Parathyroid adenoma (tissue), 2 donors: Measurements from ENCODE around the gene PIH1D1.
A peak's percentile ranks its signal among the peaks of the same experiment; 100 is the strongest.

ENCODE experiments used
- H2AFZ ChIP-seq: fragments of 300-600 bp; sonication (generic); one replicate; pipeline ENCODE4 v1.7.0; 2017; ENCODE audit warnings: antibody characterized with exemption, mild to moderate bottlenecking
- H3K27ac ChIP-seq: fragments of 300-600 bp; sonication (generic); one replicate; pipeline ENCODE4 v1.7.0; 2017
- H3K27me3 ChIP-seq: fragments of 300-600 bp; sonication (generic); one replicate; pipeline ENCODE4 v1.7.0; 2017; ENCODE audit warnings: low read length; ENCODE audit not compliant: control insufficient read depth, insufficient read depth
- H3K36me3 ChIP-seq: fragments of 300-600 bp; sonication (generic); one replicate; pipeline ENCODE4 v1.7.0; 2017; ENCODE audit warnings: low read length; ENCODE audit not compliant: control insufficient read depth, insufficient read depth
- H3K4me1 ChIP-seq: fragments of 300-600 bp; sonication (generic); one replicate; pipeline ENCODE4 v1.7.0; 2017; ENCODE audit warnings: control low read depth
- H3K4me2 ChIP-seq: fragments of 300-600 bp; sonication (generic); one replicate; pipeline ENCODE4 v1.7.0; 2017; ENCODE audit warnings: low read length
- H3K4me3 ChIP-seq: fragments of 300-600 bp; sonication (generic); one replicate; pipeline ENCODE4 v1.7.0; 2017; ENCODE audit warnings: low read depth, low read length
- H3K79me2 ChIP-seq: fragments of 300-600 bp; sonication (generic); one replicate; pipeline ENCODE4 v1.7.0; 2017; ENCODE audit warnings: control low read depth
- H3K9ac ChIP-seq: fragments of 300-600 bp; sonication (generic); one replicate; pipeline ENCODE4 v1.7.0; 2017; ENCODE audit warnings: mild to moderate bottlenecking
- H3K9me3 ChIP-seq: fragments of 300-600 bp; sonication (generic); one replicate; pipeline ENCODE4 v1.7.0; 2017; ENCODE audit warnings: low read length; ENCODE audit not compliant: control insufficient read depth
- TF ChIP-seq, protein P1 (sequence below): fragments of 300-600 bp; sonication (generic); IDR thresholded peaks from one replicate; pipeline ENCODE4 v1.7.0; 2017; ENCODE audit warnings: antibody characterized with exemption, mild to moderate bottlenecking
- donor health status: primary hyperparathyroidism.

PIH1D1 gene

GRCh38 chr19:49441210-49441959, 10.2 kb downstream of the PIH1D1 start, which contains the start of gene SLC17A7:
Gene SLC17A7, minus strand, starts transcription at chr19:49441527. Its CDS starts 148 bp downstream, at chr19:49441379.
- H3K4me3 ChIP-seq, result peak within 1 kb of the TSS; percentile 9
- peaks cover 4% of the 10 kb centered on the region for H3K27me3 ChIP-seq
- H2AFZ ChIP-seq, result no peak within 1 kb of the TSS
- H3K79me2 ChIP-seq, result no peaks in the 10 kb centered on the region
- no peak within 1 kb of the TSS for H3K27ac ChIP-seq
- H3K4me1 ChIP-seq, result no peaks in the 10 kb centered on the region
- H3K36me3 ChIP-seq, result no peaks in the 10 kb centered on the region
- no peak within 1 kb of the TSS for H3K9ac ChIP-seq
- peak within 1 kb of the TSS; percentile 97 for H3K4me2 ChIP-seq
- TF ChIP-seq, protein P1, sequence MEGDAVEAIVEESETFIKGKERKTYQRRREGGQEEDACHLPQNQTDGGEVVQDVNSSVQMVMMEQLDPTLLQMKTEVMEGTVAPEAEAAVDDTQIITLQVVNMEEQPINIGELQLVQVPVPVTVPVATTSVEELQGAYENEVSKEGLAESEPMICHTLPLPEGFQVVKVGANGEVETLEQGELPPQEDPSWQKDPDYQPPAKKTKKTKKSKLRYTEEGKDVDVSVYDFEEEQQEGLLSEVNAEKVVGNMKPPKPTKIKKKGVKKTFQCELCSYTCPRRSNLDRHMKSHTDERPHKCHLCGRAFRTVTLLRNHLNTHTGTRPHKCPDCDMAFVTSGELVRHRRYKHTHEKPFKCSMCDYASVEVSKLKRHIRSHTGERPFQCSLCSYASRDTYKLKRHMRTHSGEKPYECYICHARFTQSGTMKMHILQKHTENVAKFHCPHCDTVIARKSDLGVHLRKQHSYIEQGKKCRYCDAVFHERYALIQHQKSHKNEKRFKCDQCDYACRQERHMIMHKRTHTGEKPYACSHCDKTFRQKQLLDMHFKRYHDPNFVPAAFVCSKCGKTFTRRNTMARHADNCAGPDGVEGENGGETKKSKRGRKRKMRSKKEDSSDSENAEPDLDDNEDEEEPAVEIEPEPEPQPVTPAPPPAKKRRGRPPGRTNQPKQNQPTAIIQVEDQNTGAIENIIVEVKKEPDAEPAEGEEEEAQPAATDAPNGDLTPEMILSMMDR, result no peak
- H3K9me3 ChIP-seq, result no peaks in the 10 kb centered on the region

- Histone ChIP-seq H3K27me3 (peaks cover 4% of the 10 kb centered on the region), H3K4me2 (no peak overlapping the region), H3K9me3 (no peaks in the 10 kb centered on the region), H2AFZ (no peak overlapping the region), H3K36me3 (no peaks in the 10 kb centered on the region), H3K79me2 (no peaks in the 10 kb centered on the region), H3K9ac (no peak overlapping the region), H3K4me1 (no peaks in the 10 kb centered on the region), H3K4me3 (no peak overlapping the region), H3K27ac (no peak overlapping the region)
- TF ChIP-seq, protein P1, result no peak
Observed at GRCh38 chr19:49440439-49441209, 11.0 kb downstream of the PIH1D1 start.

- H3K79me2 ChIP-seq, result no peaks in the 10 kb centered on the region
- TF ChIP-seq, protein P1, result no peak
- H3K4me2 ChIP-seq, result no peak overlapping the region
- H3K9me3 ChIP-seq, result no peaks in the 10 kb centered on the region
- no peak overlapping the region for H3K9ac ChIP-seq
- H3K27ac ChIP-seq, result no peak overlapping the region
- H2AFZ ChIP-seq, result no peak overlapping the region
- H3K27me3 ChIP-seq, result peaks cover 4% of the 10 kb centered on the region
- no peaks in the 10 kb centered on the region for H3K4me1 ChIP-seq
- H3K36me3 ChIP-seq, result no peaks in the 10 kb centered on the region
- H3K4me3 ChIP-seq, result no peak overlapping the region
Observed at GRCh38 chr19:49439836-49440235, 11.8 kb downstream of the PIH1D1 start.

DNA sequence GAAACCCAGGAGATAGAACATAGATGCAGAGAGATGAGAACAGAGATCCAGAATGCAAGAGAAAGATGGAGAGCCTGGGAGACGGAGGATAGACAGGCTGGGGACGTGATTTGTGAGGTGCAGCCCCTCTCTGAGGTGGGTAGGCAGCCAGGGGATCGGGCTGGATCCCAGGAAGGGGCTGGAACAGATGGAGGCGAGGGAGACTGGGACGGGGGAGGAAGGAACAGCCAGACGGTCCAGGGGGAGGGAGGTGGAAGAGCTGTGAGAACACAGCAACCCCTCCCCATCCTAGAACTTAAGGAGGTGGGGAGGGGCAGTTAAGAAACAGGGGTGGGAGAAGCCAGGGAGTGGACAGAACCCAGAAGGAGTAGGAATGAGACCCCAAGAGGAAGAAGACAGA, 13.4 kb downstream of the PIH1D1 start:
- H2AFZ ChIP-seq, result no peak overlapping the region
- no peaks in the 10 kb centered on the region for H3K9me3 ChIP-seq
- TF ChIP-seq, protein P1, result no peak
- H3K27ac ChIP-seq, result no peak overlapping the region
- H3K4me2 ChIP-seq, result no peak overlapping the region
- H3K27me3 ChIP-seq, result peaks cover 4% of the 10 kb centered on the region
- H3K79me2 ChIP-seq, result no peaks in the 10 kb centered on the region
- no peaks in the 10 kb centered on the region for H3K4me1 ChIP-seq
- no peaks in the 10 kb centered on the region for H3K36me3 ChIP-seq
- no peak overlapping the region for H3K4me3 ChIP-seq
- H3K9ac ChIP-seq, result no peak overlapping the region
